SK-N-MC (cell line): ENCODE data around the gene SH2D1A.

ENCODE experiments used
- EZH2 ChIP-seq: fragments of 200-600 bp; sonication (generic); IDR thresholded peaks from one replicate; pipeline ENCODE4 v1.6.1; 2017; ENCODE audit warnings: antibody characterized with exemption
- FOXP2 ChIP-seq: optimal IDR thresholded peaks from 2 replicates; pipeline ENCODE3; 2011; ENCODE audit warnings: mild to moderate bottlenecking, moderate library complexity; ENCODE audit not compliant: insufficient read depth; ENCODE audit errors: extremely low read length, control extremely low read depth
- POLR2AphosphoS5 ChIP-seq: IDR thresholded peaks from 2 replicates; pipeline ENCODE4 v1.6.1; 2012; ENCODE audit warnings: mild to moderate bottlenecking, low read depth, low read length, borderline replicate concordance

DNA sequence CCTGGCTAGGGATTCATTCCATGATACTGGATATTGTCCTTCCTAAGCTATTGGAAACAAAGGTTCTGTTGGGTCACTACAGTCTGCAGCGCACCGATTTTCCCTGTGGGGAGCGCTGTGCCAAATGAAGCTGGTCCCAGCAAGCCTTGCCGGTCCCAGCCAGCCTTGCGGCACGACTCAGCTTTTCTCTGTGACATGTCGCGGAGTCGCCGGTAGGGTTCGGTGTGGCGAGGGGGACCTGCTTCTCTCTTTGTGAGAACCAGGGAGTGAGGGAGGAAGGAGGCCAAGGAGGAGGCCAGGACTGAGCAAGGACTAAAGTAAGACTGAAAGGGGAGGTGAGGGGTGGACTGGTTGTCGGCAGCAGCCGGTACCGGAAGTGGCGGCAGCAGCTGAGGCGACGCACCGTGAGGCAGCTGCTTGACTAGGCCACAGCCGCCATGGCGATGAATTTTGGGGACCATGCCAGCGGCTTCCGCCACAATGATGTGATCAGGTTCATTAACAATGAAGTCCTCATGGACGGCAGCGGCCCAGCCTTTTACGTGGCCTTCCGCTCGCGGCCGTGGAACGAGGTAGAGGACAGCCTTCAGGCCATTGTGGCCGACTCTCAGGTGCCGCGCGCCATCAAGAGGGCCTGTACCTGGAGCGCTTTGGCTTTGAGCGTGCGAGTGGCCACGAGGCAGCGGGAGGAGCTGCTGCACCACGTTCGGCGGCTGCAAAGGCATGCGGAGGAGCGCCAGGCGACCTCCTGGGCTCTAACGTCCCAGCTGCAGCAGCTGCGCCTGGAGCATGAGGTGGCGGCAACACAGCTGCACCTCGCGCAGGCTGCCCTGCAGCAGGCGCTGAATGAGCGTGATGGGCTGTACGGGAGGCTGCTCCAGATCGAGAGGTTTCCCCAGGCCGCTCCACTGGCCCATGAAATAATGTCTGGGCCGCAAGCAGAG, 13.6 kb upstream of the SH2D1A start, which contains the start of gene TEX13D:
- no peak for TF ChIP-seq FOXP2
- no peak for TF ChIP-seq POLR2AphosphoS5
- TF ChIP-seq EZH2, result no peak
